ENCODE measurements around the gene SLC16A10.

DNA sequence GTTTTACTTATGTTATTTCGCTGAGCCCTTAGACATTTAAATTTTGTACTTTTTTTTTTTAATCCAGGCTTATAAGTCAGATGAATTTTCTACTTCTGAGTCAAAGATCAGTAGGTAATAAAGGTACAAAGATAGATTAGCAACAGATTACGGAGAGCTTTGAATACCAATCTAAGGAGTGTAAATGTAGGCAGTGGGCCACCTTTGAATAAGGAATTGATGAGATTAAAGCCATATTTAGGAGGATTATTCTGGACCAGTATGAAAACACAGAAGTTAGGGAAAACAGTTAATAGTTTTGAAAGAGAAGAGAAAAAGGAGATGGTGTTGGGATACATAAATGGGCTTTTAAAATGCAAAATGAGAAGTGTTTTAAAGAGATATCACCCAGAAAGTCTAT lies 117.6 kb downstream of the SLC16A10 start:
- TF ChIP-seq, protein P1, sequence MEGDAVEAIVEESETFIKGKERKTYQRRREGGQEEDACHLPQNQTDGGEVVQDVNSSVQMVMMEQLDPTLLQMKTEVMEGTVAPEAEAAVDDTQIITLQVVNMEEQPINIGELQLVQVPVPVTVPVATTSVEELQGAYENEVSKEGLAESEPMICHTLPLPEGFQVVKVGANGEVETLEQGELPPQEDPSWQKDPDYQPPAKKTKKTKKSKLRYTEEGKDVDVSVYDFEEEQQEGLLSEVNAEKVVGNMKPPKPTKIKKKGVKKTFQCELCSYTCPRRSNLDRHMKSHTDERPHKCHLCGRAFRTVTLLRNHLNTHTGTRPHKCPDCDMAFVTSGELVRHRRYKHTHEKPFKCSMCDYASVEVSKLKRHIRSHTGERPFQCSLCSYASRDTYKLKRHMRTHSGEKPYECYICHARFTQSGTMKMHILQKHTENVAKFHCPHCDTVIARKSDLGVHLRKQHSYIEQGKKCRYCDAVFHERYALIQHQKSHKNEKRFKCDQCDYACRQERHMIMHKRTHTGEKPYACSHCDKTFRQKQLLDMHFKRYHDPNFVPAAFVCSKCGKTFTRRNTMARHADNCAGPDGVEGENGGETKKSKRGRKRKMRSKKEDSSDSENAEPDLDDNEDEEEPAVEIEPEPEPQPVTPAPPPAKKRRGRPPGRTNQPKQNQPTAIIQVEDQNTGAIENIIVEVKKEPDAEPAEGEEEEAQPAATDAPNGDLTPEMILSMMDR (IDR thresholded peaks at IDR 0.05; ENCODE audit: low read length): no peak
- no peak for TF ChIP-seq EZH2 (IDR thresholded peaks at IDR 0.05; ENCODE audit: borderline replicate concordance, low read length)
